B cell (primary cell): ENCODE measurements around the gene NECTIN1.

Experiments used
- EZH2 ChIP-seq: IDR thresholded peaks from 2 replicates; pipeline ENCODE4 v1.6.1; 2012; ENCODE audit warnings: borderline replicate concordance, low read depth, mild to moderate bottlenecking, moderate library complexity, low read length; ENCODE audit not compliant: insufficient read depth, poor library complexity, severe bottlenecking
- TF ChIP-seq, protein P1 (sequence below): fragments of 200-600 bp; IDR thresholded peaks from one replicate; pipeline ENCODE4 v1.8.0; 2022; ENCODE audit warnings: antibody characterized with exemption, mild to moderate bottlenecking

GRCh38 chr11:119776651-119777050 is 47.7 kb upstream of the NECTIN1 start:
- TF ChIP-seq EZH2 = no peak
- TF ChIP-seq, protein P1, sequence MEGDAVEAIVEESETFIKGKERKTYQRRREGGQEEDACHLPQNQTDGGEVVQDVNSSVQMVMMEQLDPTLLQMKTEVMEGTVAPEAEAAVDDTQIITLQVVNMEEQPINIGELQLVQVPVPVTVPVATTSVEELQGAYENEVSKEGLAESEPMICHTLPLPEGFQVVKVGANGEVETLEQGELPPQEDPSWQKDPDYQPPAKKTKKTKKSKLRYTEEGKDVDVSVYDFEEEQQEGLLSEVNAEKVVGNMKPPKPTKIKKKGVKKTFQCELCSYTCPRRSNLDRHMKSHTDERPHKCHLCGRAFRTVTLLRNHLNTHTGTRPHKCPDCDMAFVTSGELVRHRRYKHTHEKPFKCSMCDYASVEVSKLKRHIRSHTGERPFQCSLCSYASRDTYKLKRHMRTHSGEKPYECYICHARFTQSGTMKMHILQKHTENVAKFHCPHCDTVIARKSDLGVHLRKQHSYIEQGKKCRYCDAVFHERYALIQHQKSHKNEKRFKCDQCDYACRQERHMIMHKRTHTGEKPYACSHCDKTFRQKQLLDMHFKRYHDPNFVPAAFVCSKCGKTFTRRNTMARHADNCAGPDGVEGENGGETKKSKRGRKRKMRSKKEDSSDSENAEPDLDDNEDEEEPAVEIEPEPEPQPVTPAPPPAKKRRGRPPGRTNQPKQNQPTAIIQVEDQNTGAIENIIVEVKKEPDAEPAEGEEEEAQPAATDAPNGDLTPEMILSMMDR = no peak
